HFFc6 (cell line): ENCODE data around the gene SLCO3A1. TPM values are rescaled to one million over a fixed set of nuclear protein-coding genes. Genes with fewer than 3 reads are reported as not detected.

ENCODE experiments used
- DNase-seq: peaks from one replicate; pipeline ENCODE4 v3.0.0-alpha.2; 2018
- H3K27ac Mint-ChIP-seq: 2 replicates; pipeline ENCODE4 v1.8.0; 2020; ENCODE audit warnings: mild to moderate bottlenecking, mixed read lengths
- H3K27me3 Mint-ChIP-seq: 2 replicates; pipeline ENCODE4 v1.8.0; 2021; ENCODE audit warnings: mild to moderate bottlenecking, moderate library complexity, mixed read lengths; ENCODE audit not compliant: insufficient read depth
- H3K36me3 Mint-ChIP-seq: 2 replicates; pipeline ENCODE4 v1.8.0; 2021; ENCODE audit warnings: low read depth, mixed read lengths
- H3K4me1 Mint-ChIP-seq: 2 replicates; pipeline ENCODE4 v1.8.0; 2020; ENCODE audit warnings: low read depth, mixed read lengths
- H3K4me3 Mint-ChIP-seq: 2 replicates; pipeline ENCODE4 v1.8.0; 2020; ENCODE audit warnings: mild to moderate bottlenecking, moderate library complexity, mixed read lengths
- H3K9me3 Mint-ChIP-seq: 2 replicates; pipeline ENCODE4 v1.8.0; 2020; ENCODE audit warnings: mild to moderate bottlenecking, mixed read lengths
- CTCF ChIP-seq: fragments of 200-600 bp; sonication (generic); IDR thresholded peaks from 2 replicates; pipeline ENCODE4 v1.5.0; 2021; ENCODE audit warnings: antibody characterized with exemption, mild to moderate bottlenecking
- total RNA-seq, 6 experiments: library from RNA; stranded (reverse); fragmentation: NEBNext Ultra II Directional; extraction: Animal tissue kit (Norgen Biotek cat#: 25700); gene quantifications; 2 replicates in 1 of 6; 3 replicates in 5 of 6; pipeline ENCODE4 v1.2.3, GENCODE V29; 2021

Gene SLCO3A1
- total RNA-seq, 6 experiments from 2014 or later, result 5.7 to 19.4 (median 14.4) TPM

- peaks cover 2% of the 10 kb centered on the region for H3K27me3 Mint-ChIP-seq
- H3K4me3 Mint-ChIP-seq, result no peak overlapping the region
- H3K4me1 Mint-ChIP-seq, result peaks cover 5% of the 10 kb centered on the region; the same call in 1 of the 2 replicates
- no peak for TF ChIP-seq CTCF
- H3K36me3 Mint-ChIP-seq, result no peaks in the 10 kb centered on the region
- no peak for DNase-seq
- H3K9me3 Mint-ChIP-seq, result no peaks in the 10 kb centered on the region; the same call in 1 of the 2 replicates
- H3K27ac Mint-ChIP-seq, result no peak overlapping the region
Observed at GRCh38 chr15:92158426-92158825, 304.9 kb downstream of the SLCO3A1 start.

- Mint-ChIP-seq H3K4me1 (peaks cover 15% of the 10 kb centered on the region), H3K27me3 (peaks cover 2% of the 10 kb centered on the region), H3K9me3 (no peaks in the 10 kb centered on the region; the same call in 1 of the 2 replicates), H3K36me3 (no peaks in the 10 kb centered on the region), H3K27ac (no peak overlapping the region), H3K4me3 (no peak overlapping the region)
- TF ChIP-seq CTCF, result no peak
- no peak for DNase-seq
Observed at GRCh38 chr15:92159481-92159880, 306.0 kb downstream of the SLCO3A1 start.

DNA sequence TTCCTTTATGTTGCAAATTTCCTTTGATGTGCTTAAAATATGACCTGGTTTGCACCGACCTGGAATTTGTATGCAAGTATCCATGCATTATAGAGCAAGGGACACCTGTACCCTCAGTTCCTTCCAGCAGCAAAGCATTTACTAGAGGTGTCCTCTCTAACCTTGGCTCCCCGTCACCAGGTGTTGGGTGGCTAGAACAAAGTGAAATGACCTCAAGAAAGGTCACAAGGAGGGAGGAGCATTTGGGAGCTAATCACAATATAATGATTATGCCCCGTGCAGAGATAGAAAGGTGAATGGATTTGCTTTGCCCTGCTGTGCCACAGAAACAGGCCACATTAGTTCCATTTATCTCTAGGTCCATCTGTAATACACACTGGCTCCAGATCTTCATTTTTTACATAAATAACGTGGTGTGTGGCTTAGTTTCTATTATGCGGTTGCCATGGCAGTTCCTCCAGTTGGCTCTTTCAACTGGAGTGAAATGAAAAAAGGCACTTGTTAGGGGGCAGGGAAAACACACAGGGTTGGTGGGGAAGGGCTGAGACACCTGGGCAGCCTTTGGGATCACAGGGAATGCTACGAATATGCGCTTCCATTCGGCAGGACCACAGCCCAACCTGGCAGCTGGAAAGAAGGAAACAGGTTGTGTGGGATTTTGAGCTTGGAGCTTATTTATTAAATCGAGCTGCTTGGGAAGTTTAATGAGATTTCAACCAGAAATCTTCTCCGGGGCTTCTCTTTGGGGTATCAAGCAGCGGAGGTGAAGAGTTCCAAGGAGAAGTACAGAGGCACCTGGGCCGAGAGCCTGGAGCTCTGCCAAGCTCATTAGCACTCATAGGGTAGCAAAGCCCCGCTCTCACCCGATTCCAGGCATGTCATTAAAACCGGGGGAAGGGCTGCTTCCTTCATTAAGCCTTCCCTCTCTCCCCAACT lies 306.7 kb downstream of the SLCO3A1 start:
- no peak overlapping the region for H3K4me3 Mint-ChIP-seq
- H3K9me3 Mint-ChIP-seq, result no peaks in the 10 kb centered on the region
- peaks cover 21% of the 10 kb centered on the region for H3K4me1 Mint-ChIP-seq
- no peak for DNase-seq
- no peaks in the 10 kb centered on the region for H3K36me3 Mint-ChIP-seq
- no peak overlapping the region; the same call in 1 of the 2 replicates for H3K27ac Mint-ChIP-seq
- peaks cover 2% of the 10 kb centered on the region for H3K27me3 Mint-ChIP-seq
- no peak for TF ChIP-seq CTCF

- no peak overlapping the region for H3K4me3 Mint-ChIP-seq
- no peaks in the 10 kb centered on the region for H3K9me3 Mint-ChIP-seq
- peaks cover 2% of the 10 kb centered on the region for H3K27me3 Mint-ChIP-seq
- TF ChIP-seq CTCF, result no peak
- no peak overlapping the region for H3K27ac Mint-ChIP-seq
- DNase-seq, result no peak
- peaks cover 21% of the 10 kb centered on the region for H3K4me1 Mint-ChIP-seq
- H3K36me3 Mint-ChIP-seq, result no peaks in the 10 kb centered on the region
Observed at GRCh38 chr15:92161039-92161670, 307.6 kb downstream of the SLCO3A1 start.

- no peaks in the 10 kb centered on the region for H3K9me3 Mint-ChIP-seq
- no peak overlapping the region for H3K27ac Mint-ChIP-seq
- no peak for DNase-seq
- peaks cover 2% of the 10 kb centered on the region for H3K27me3 Mint-ChIP-seq
- TF ChIP-seq CTCF, result no peak
- H3K4me1 Mint-ChIP-seq, result peaks cover 21% of the 10 kb centered on the region
- no peak overlapping the region for H3K4me3 Mint-ChIP-seq
- H3K36me3 Mint-ChIP-seq, result no peaks in the 10 kb centered on the region
Observed at GRCh38 chr15:92162657-92163056, 309.1 kb downstream of the SLCO3A1 start.
